Stimulated activated CD8-positive, alpha-beta memory T cell treated with anti-CD3 and anti-CD28 coated beads, Interleukin-7, amount 100 ng/mL, for 48 hours (primary cell): Measurements from ENCODE around the gene KANSL2.
"Not testable (repeated sequence)": the region's sequence is repeated elsewhere in the genome, so short reads cannot be mapped to it uniquely, and the experiment has no call there.

ENCODE experiments used
- DNase-seq, 2 donors: peaks; one replicate each; pipeline ENCODE4 v3.0.0-alpha.2; 2020; ENCODE audit warnings: low read depth in 1 of 2; ENCODE audit errors: extremely low read depth in 1 of 2

KANSL2 gene

DNA sequence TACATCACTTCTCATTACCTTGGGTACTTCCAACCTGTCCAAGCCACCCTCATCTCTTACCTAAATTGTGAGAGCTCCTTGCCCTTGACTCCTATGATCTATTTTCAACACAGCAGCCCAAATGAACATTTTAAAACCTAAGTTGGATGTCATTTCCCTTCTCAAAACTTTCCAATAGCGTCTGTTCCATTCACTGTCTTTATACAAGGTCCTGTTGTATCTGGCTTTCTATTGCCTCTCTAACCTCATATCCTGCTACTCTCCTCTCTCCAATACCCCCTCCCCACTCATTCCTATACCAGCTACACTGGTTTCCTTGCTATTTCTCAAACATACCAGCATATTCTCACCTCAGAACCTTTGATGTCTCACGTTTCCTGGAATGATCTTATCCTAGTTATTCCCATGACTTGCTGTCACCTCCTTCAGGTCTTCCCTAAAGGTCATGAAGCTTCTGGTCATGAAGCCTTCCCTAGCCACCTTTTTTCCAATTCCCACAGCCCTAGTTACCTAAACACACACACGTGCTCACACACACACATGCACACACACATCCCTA is 4.1 kb upstream of the KANSL2 start:
- DNase-seq, result no peak

DNA sequence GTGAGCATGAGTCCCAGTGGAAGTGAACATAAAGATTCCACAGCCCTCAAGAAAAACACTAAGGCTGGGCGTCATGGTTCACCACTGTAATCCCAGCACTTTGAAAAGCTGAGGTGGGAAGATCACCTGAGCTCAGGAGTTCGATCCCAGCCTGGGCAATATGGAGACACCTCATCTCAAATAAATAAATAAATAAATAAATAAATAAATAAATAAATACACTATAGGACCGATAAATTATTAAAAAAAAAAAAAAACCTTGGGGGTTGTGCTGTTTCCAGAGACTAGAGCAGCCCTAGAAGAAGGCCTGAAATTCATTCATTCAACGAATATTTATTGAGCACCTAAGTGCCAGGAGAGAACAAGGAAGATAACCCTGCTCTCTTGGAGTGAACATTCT is 1.5 kb upstream of the KANSL2 start:
- DNase-seq, result no peak

DNA sequence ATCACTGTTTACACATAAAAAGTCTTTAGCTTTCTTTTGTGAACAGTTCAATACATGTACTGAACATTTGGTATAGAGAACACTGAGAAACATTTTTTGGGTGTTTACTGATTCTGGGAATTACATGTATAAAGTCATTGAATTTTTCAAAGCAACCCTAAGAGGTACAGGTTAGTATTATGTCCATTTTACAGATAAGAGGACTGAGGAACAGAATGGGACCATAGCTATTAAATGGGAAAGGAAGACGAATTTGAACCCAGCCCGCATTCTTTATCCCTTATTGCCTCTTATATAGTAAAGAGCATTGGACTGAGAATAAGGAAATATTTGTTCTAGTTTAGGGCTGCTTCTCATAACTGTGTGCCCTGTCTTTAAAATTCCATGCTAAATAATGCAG is 889 bp upstream of the KANSL2 start:
- DNase-seq, result no peak

DNA sequence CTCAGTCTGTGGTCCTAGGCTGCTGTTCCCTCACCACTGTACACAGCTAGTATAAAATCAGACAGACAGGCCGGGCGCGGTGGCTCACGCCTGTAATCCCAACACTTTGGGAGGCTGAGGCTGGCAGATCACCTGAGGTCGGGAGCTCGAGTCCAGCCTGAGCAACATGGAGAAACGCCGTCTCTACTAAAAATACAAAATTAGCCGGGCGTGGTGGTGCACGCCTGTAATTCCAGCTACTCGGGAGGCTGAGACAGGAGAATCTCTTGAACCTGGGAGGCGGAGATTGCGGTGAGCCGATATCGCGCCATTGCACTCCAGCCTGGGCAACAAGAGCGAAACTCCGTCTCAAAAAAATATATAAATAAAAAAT is 481 bp upstream of the KANSL2 start:
- not testable (repeated sequence) for DNase-seq

DNA sequence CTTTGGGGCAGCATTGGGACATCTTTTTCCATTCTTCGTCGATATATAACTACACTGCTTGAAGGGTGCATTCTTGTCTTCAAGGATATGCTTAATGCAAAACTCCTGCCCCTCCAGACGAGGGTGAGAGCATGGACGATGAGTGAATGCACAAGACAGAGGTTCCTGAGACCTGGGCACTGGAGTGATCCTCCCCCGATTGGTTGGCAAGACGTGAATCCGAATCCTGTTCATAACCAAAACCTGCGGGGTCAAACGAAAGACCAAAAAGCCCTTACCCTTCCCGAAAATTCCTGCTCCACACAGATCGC is 684 bp downstream of the KANSL2 start:
- no peak for DNase-seq

DNA sequence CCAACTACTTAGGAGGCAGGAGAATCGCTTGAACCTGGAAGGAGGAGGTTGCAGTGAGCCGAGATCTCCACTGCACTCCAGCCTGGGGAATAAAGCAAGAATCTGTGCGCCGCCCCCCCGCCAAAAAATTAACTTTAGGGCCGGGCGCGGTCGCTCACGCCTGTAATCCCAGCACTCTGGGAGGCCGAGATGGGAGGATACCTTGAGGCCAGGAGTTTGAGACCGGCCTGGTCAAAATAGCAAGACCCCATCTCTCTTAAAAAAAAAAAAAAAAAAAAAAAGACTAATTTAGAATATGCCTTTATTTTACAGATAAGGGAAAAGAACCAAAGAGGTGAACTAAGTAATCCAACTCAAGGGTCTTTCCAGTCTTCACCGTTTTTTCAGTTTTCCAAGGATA is 1.2 kb downstream of the KANSL2 start:
- no peak for DNase-seq

DNA sequence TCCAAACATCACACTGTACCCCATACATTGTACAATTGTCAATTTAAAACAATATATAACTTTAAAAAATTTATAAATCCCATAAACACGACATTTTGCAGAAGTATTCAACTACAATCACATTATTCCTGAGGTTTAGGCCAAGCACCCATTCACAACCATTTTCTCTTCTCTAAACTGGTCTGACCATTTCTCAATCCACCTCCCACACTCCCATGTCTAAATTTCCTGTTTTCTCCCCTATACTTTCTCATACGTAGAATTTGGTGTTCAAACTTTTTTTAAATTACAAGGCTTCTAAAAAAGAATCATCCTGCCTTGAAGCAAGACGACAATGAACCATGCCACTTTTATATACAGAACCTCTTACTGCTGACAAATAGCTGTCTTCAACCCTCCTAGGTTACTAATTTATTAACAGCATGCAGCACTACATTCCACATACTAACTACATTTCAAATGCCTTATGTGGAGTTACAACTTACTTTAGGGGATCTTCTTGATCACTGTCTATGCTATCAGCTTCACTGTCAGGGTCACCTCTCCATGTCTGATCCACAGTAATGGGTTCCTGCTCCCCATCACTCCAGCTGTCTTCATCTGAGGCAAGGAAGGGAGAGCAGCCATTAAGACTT is 3.4 kb downstream of the KANSL2 start:
- no peak for DNase-seq

DNA sequence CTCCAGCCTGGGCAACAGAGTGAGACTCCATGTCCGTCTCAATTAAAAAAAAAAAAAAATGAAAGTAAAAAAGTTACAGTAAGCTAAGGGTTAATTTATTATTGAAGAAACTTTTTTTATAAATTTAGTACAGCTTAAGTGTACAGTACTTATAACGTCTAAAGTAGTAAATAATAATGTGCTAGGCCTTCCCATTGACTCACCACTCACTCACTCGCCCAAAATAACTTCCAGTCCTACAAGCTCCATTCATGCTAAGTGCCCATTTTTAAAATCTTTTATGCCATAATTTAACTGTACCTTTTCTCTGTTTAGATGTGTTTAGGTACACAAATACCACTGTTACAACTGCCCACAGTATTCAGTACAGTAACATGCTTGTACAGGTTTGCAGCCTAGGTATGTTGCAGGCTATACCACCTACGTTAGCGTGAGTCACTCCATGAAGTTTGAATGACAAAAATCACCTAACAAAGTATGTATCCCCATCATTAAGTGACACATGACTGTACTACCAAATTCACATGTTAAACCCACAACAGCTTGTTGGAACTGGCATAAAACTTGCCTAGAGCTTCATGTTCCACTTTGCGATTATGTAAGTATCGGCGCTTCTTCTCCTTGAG is 10.7 kb downstream of the KANSL2 start:
- DNase-seq, result no peak

DNA sequence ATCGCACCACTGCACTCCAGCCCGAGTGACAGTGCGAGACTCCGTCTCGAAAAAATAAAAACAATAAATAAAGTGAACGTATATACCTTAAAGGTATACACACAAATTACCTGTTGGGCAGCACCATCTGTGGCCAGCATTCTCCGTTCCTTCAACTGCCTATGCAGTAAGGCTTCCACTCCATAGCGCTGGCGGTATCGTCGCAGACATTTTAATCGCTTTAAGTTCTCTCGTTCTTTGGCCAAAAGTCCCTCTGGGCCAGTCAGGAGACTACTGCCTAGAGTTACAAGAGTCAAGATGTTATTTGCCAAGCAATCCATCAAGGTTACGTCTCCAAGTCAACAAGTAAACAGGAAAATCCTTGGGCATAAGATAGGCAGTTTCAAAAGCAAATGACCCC is 13.0 kb downstream of the KANSL2 start:
- DNase-seq, result no peak

DNA sequence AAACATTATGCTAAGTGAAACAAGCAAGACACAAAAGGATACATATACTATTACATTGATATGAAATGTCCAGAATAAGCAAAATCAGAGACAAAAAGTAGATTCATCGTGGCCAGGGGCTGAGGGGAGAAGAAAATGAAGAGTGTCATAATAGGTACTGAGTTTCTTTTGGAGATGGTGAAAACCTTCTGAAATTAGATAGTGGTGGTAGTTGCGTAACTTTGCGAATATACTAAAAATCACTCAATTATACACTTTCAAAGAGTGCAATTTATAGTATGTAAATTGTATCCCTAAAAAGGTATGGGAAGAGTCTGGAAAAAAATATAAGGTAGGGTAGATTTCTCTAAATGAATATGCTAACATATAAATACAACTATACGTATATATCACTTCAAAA is 22.2 kb downstream of the KANSL2 start:
- DNase-seq, result no peak

DNA sequence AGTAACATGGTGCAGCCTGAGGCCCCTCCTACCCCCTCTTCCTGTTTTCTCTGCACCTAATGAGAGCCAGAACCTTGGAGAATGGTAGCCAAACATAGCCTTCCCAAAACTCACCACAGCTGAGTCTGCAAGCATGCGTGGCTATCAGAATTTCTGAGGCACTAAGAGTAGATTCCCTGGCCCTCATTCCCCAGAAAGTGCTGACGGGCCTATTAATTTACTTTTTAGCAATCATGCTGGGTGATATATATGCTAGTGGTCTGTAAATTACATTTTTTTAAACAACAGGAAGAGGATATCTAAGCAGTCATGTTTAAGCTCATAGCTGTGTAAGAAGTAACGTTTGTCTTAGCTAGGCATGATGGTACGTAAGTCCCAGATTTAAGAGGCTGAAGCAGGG is 30.4 kb downstream of the KANSL2 start:
- DNase-seq, result no peak

DNA sequence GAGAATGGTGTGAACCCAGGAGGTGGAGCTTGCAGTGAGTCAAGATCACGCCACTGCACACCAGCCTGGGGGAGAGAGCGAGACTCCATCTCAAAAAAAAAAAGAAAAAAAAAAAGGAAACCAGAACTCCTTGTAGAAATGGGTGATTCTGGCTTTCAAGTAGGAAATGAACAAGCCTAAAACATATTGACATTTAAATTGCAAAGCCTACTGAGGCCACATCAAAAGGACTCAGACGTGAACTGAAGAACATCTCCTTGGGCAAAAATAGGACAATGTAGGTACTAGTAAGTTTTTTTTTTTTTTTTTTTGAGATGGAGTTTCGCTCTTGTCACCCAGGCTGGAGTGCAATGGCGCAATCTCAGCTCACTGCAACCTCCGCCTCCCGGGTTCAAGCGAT is 36.7 kb downstream of the KANSL2 start:
- not testable (repeated sequence) for DNase-seq

DNA sequence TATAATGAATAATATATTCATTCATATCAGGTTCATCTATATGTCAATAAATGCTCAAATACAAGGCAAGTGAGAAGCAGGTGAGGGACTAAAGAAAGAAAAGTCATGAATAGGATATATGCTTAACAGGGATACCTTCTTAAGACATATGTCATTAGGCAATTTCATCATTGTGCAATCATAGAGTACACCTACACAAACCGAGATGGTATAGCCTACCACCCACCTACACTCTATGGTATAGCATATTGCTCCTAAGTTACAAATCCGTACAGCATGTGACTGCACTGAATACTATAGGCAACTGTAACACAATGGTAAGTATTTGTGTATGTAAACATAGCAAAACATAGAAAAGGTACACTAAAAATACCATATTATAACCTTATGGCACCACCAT is 39.0 kb downstream of the KANSL2 start:
- DNase-seq, result no peak

DNA sequence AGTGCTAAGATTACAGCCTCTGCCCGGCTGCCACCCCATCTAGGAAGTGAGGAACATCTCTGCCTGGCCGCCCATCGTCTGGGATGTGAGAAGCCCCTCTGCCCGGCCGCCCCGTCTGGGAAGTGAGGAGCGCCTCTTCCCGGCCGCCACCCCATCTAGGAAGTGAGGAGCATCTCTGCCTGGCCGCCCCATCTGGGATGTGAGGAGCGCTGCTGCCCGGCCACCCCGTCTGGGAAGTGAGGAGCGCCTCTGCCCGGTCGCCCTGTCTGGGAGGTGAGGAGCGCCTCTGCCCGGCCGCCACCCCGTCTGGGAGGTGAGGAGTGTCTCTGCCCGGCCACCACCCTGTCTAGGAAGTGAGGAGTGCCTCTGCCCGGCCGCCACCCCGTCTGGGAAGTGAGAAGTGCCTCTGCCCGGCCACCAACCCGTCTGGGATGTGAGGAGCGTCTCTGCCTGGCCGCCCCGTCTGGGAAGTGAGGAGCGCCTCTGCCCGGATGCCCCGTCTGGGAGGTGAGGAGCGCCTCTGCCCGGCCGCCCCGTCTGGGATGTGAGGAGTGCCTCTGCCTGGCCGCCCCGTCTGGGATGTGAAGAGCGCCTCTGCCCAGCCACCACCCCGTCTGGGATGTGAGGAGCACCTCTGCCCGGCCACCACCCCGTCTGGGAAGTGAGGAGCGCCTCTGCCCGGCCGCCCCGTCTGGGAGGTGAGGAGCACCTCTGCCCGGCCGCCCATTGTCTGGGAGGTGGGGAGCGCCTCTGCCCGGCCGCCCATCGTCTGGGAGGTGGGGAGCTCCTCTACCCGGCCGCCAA is 40.1 kb downstream of the KANSL2 start:
- DNase-seq, result not testable (repeated sequence)

DNA sequence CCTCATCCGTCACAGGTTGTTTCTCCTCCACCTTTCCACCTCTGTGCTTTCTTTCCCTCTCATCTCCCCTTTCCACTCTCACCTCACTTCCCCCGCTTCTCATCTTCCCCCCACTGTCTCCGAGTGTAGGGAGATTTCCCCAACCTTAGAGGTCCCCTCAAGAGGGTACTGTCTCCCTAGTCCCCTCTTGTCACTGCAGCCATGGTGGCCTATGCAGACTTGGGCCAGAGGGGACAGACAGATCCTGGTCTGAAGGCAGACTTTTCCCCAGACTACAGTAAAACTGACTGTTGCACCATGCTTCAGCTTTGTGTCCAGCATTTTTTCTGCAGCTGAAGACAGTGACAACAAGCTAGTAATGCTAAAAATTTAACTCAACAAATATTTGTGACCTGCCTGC is 41.2 kb downstream of the KANSL2 start:
- DNase-seq, result no peak

DNA sequence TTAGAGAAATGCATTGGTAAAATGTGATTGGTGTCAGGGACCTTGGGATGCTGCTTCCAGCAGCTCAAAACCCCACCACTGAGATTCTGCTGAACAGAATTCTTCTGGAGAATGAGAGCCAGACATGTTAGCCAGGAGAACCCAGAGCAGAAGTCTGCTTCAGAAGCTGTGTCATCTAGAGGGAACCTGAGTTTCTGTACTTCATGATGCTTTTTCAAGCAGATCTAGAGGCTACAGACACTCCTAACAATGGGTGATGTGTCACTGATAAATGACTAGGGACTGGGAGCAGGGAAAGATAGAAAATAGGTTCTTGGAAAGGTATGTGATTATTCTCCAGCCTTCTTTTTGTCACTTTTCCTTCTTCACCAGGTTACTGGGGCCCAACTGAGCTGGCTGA is 41.6 kb downstream of the KANSL2 start:
- no peak for DNase-seq

DNA sequence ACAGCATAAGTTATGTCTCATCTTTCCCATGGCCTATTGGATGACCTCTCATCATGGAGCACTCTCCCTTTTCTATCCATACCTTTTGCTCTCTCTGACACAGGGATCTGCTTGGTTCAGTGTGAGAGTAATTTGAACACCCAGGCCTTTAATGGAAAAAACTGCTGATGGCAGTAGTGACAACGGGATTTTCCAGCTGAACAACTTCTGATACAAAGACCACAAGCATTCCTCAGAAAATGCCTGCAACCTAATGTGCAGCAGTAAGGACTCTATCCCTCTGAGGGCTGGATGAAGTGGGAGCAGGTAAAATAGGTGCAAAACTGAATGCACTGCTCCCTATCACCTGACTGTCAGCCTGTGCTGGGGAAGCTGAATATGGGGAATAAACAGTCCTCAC is 51.0 kb downstream of the KANSL2 start:
- no peak for DNase-seq

DNA sequence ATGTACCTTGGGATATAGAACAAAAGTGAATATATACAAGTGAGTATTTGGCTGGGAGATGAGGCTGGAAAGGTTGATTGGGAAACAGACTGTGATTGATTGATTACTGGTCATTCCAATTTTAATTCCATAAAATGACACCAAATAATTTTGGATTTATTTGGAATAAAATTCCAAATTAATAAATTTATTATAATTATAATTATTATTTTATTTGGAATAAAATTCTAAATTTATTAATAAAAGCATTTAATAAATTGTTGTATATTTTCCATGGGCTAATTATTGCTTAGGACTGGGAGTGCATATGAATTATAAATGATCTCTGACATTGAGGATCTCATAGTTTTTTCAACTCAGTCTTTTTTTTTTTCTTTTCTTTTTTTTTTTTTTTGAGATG is 51.7 kb downstream of the KANSL2 start:
- DNase-seq, result no peak

DNA sequence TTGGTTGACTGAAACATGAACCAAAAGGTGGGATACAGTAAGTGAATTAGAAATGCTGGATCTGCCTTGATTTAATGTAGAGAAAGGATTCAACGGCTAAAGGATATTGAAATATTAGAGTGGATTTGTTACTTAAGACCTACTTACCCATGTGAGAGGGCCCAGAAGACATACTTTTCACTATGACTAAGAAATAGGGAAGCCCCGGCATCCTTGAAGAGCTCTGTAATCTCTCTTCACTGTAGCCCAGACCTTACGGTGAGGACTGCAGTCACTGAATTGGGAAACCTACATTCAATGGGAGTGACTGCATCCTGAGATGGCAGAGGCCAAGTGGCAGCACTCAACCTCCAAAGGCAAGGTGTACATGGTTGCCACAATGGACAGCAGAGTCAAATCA is 52.5 kb downstream of the KANSL2 start:
- DNase-seq, result no peak

DNA sequence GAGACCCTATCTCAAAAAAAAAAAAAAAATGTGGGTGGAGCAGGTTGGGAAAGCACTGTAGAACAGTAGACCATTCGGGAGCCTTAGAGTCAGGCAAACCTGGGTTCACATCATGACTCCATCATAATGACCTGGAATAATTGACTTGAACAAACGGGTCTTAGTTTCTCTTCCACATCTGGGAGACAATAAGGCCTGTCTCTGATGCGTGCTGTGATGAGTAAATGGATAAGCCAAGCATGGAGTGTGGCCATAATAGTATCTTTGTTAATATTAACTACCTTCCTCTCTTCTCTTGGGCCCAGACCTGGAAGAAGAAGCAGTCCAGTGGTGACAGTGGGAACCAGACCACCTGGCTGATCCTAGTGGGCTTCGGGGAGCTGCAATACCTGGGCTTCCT is 54.5 kb downstream of the KANSL2 start:
- DNase-seq, result no peak

DNA sequence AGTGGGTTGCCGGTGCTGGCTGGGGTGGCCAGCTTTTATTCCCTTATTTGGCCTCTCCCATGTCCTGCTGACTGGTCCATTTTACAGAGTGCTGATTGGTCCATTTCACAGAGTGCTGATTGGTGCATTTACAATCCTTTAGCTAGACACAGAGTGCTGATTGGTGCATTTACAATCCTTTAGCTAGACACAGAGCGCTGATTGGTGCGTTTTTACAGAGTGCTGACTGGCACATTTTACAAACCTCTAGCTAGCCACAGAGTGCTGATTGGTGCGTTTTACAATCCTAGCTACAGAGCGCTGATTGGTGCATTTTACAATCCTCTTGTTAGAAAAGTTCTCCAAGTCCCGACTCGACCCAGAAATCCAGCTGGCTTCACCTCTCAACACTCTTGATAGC is 59.0 kb downstream of the KANSL2 start:
- DNase-seq, result not testable (repeated sequence)

DNA sequence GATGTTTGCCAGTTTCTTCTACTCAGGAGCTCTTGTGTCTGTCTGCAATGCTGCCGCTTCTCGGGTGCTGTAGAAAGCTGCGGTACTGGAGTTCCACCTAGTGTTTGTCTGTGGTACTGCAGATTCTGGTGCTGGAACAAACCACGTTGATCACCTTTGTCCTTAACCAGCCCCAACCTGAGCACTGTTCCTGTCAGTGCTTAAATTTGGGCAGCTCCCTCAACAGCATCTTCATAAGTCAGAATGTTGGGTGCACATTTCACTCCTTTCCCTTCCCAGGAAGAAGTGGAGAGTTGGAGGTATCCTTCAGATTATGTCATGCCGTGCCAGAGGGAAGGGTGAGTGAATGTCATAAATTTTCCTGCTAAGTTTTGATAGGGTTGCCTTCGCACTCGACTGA is 63.5 kb downstream of the KANSL2 start:
- peak; percentile 22 to 49 for DNase-seq
